ENCODE data around the gene C17orf113.
A peak's percentile ranks its signal among the peaks of the same experiment; 100 is the strongest.
"Not testable (repeated sequence)": the region's sequence is repeated elsewhere in the genome, so short reads cannot be mapped to it uniquely, and the experiment has no call there.

C17orf113 gene

DNA sequence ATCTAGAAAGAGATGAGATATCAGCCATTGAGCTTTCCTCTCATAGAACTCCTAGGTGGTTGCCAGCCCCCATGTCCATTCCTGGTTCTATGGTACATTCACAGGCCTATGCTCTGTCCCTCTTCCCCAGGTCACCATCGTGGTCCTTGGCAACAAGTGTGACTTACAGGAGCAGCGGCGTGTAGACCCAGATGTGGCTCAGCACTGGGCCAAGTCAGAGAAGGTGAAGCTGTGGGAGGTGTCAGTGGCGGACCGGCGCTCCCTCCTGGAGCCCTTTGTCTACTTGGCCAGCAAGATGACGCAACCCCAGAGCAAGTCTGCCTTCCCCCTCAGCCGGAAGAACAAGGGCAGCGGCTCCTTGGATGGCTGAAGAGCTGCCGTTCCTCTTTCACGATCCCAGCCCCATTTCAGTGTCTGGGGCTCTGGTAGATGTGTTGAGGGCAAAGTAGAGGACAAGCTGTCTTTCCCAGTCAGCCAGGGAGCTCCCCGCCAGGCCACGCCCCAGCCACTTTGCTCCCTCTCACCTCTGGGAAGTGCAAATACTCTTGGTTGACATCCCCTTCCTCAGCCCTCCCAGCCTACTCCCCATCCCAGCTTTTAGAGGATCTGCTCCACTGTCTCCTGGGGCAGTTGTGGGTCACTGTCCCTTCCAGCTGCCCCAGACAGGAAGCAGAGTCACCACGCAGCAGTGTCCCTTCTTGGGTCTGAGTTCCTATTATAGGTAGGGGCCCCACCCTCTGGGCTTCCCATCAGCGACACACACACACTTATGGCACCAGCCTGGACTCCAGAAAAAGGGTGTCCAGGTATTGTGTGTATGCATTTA lies 26.7 kb downstream of the C17orf113 start:
- DNase-seq (ENCODE audit: low read depth) = no peak
- no peak overlapping the region for H3K4me3 ChIP-seq (ENCODE audit: low read length)

GRCh38 chr17:42020845-42021244 lies 29.6 kb downstream of the C17orf113 start:
- not testable (repeated sequence) for DNase-seq (ENCODE audit: low read depth)
- H3K4me3 ChIP-seq (ENCODE audit: low read length) = peak overlapping the region; percentile 99

More for the DNA sequence above, 26.7 kb downstream of the C17orf113 start:
- TF ChIP-seq, protein P1, sequence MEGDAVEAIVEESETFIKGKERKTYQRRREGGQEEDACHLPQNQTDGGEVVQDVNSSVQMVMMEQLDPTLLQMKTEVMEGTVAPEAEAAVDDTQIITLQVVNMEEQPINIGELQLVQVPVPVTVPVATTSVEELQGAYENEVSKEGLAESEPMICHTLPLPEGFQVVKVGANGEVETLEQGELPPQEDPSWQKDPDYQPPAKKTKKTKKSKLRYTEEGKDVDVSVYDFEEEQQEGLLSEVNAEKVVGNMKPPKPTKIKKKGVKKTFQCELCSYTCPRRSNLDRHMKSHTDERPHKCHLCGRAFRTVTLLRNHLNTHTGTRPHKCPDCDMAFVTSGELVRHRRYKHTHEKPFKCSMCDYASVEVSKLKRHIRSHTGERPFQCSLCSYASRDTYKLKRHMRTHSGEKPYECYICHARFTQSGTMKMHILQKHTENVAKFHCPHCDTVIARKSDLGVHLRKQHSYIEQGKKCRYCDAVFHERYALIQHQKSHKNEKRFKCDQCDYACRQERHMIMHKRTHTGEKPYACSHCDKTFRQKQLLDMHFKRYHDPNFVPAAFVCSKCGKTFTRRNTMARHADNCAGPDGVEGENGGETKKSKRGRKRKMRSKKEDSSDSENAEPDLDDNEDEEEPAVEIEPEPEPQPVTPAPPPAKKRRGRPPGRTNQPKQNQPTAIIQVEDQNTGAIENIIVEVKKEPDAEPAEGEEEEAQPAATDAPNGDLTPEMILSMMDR (IDR thresholded peaks at IDR 0.05; ENCODE audit: insufficient read depth, low read depth, low read length, missing control alignments) = no peak

DNA sequence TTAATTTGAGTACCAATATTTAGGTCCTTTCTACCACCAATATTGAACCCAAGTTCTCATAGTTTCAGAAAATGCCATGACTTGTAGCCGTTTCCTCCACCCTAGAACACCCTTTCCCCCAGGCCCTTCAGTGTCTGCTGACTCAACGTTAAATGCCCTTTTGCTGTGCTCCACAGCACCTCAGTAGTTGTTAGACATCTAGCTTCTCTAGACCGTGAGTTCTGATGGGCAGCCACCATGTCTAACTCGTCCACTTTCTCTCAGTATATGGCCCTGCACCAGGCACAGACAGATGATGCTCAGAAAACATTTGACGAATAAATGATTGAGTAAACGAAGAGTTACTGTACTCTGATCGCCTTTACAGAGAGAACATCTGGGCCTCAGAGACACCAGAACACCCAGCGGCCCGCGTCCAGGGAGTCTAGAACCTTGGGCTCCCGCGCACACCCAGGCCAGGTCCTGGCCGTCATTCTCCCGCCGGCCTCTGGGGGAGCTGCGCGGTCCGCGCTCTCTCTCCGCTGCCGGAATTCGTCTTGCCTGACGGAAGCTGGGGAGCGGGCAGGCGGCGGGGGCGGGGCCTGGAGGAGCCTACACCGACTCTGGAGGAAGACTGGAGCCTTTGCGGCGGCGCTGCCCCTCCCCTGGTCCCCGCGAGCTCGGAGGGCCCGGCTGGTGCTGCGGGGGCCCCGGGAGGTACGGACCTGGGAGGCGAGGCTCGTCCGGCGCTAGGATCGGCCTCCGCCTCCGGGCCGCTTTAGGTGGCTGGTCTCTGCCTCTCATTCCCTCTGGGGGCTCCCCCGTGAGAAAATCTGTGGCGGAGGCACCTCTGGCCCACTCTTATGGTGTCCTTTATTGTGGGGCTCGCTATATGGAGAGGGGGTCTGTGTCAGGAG lies 30.6 kb downstream of the C17orf113 start, which contains the start of gene NKIRAS2:
NKIRAS2 (plus strand) TSS at position 582 of the 896 bp plus-strand sequence. CDS start 1,488 bp downstream, outside the sequence.
- peak; percentile 96 for DNase-seq (ENCODE audit: low read depth)

GRCh38 chr17:42018988-42019387 lies 31.4 kb downstream of the C17orf113 start:
- no peak for DNase-seq (ENCODE audit: low read depth)
- no peak overlapping the region for H3K4me3 ChIP-seq (ENCODE audit: low read length)
- TF ChIP-seq, protein P1 (IDR thresholded peaks at IDR 0.05; ENCODE audit: insufficient read depth, low read depth, low read length, missing control alignments) = no peak

More for the DNA sequence above, 30.6 kb downstream of the C17orf113 start, which contains the start of gene NKIRAS2:
- TF ChIP-seq, protein P1 (IDR thresholded peaks at IDR 0.05; ENCODE audit: insufficient read depth, low read depth, low read length, missing control alignments) = peak; percentile 77
- H3K4me3 ChIP-seq (ENCODE audit: low read length) = peak within 1 kb of the TSS; percentile 99

GRCh38 chr17:42018339-42018738 lies 32.1 kb downstream of the C17orf113 start:
- H3K4me3 ChIP-seq (ENCODE audit: low read length) = peak overlapping the region; percentile 98
- no peak for DNase-seq (ENCODE audit: low read depth)
- TF ChIP-seq, protein P1 (IDR thresholded peaks at IDR 0.05; ENCODE audit: insufficient read depth, low read depth, low read length, missing control alignments) = no peak

DNA sequence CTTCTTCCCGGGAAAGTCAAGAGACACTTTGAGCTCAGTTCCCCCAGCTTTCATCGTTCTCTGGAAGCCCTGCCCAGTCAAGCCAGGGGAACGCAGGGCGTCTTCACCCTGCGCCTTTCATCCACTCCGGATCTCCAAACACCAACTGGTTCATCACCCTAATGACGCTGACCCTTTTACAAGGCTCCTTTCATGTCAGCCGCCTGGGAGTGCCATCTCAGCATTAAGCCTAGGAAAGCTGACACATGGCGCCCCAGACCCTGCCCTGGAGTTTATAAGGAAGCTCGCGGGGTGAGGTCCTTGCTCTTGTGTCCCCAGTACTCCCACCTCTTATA lies 32.6 kb downstream of the C17orf113 start:
- H3K4me3 ChIP-seq (ENCODE audit: low read length) = peak overlapping the region; percentile 98
- TF ChIP-seq, protein P1 (IDR thresholded peaks at IDR 0.05; ENCODE audit: insufficient read depth, low read depth, low read length, missing control alignments) = no peak
- DNase-seq (ENCODE audit: low read depth) = no peak
